SK-N-SH (cell line): ENCODE results near the gene ABCC3. TPM values are rescaled to one million over a fixed set of nuclear protein-coding genes. Genes with fewer than 3 reads are reported as not detected.

Experiments used
- CTCF ChIA-PET: fragments of 300-600, 350-600 bp; formaldehyde crosslinking; extraction: SDS; loops from one replicate; lab custom pipeline; 2021; lab: Yijun Ruan, JAX
- POLR2A ChIA-PET: fragments of 350-600 bp; sonication (Branson Sonifier 250); formaldehyde crosslinking; extraction: SDS; loops from one replicate; lab custom pipeline; 2020; ENCODE audit warnings: antibody characterized with exemption, inconsistent platforms; lab: Yijun Ruan, JAX
- DNase-seq: peaks from one replicate; pipeline ENCODE4 v3.0.0; 2012
- H2AFZ ChIP-seq: fragments of 200-600 bp; sonication (generic); 2 replicates; pipeline ENCODE4 v1.8.1; 2016; ENCODE audit warnings: antibody characterized with exemption, mild to moderate bottlenecking, low read depth
- H3F3A ChIP-seq: fragments of 200-600 bp; sonication (generic); replicated peaks from 2 replicates; pipeline ENCODE3; 2016; ENCODE audit warnings: antibody characterized with exemption, mild to moderate bottlenecking; ENCODE audit not compliant: insufficient read depth
- H3K27ac ChIP-seq, 2 experiments: fragments of 200-500 bp in 1 of 2; fragments of 200-600 bp in 1 of 2; sonication (Bioruptor generic) in 1 of 2; sonication (generic), shearing (Covaris generic) in 1 of 2; 2 replicates each; pipeline versions ENCODE4 v1.5.1 to v1.6.1; 2014 to 2016; ENCODE audit warnings: low read depth in 2 of 2, inconsistent platforms in 1 of 2, low read length in 1 of 2, mild to moderate bottlenecking in 1 of 2, mixed read lengths in 1 of 2
- H3K27me3 ChIP-seq: fragments of 200-600 bp; sonication (generic), shearing (Covaris generic); 2 replicates; pipeline ENCODE4 v1.6.1; 2016; ENCODE audit warnings: mixed run types; ENCODE audit not compliant: insufficient read depth
- H3K36me3 ChIP-seq, 2 experiments: fragments of 200-500 bp in 1 of 2; fragments of 200-600 bp in 1 of 2; sonication (Bioruptor generic) in 1 of 2; sonication (generic) in 1 of 2; replicated peaks in 1 of 2; 2 replicates each; pipeline versions ENCODE3 to v1.5.1; 2014 to 2016; ENCODE audit warnings: low read length in 1 of 2, mild to moderate bottlenecking in 1 of 2; ENCODE audit not compliant: insufficient read depth in 2 of 2, control insufficient read depth in 1 of 2
- H3K4me1 ChIP-seq, 2 experiments: fragments of 200-500 bp in 1 of 2; fragments of 200-600 bp in 1 of 2; sonication (Bioruptor generic) in 1 of 2; sonication (generic), shearing (Covaris generic) in 1 of 2; 2 replicates each; pipeline versions ENCODE4 v1.5.1 to v1.6.1; 2014 to 2016; ENCODE audit warnings: low read depth in 1 of 2, low read length in 1 of 2, mixed run types in 1 of 2; ENCODE audit not compliant: insufficient read depth in 2 of 2, control insufficient read depth in 1 of 2
- H3K4me2 ChIP-seq: fragments of 200-600 bp; sonication (generic), shearing (Covaris generic); 2 replicates; pipeline ENCODE4 v1.6.1; 2017; ENCODE audit warnings: mixed run types
- H3K4me3 ChIP-seq, 2 experiments: fragments of 200-500 bp in 1 of 2; fragments of 200-600 bp in 1 of 2; sonication (Bioruptor generic) in 1 of 2; sonication (generic), shearing (Covaris generic) in 1 of 2; 2 replicates each; pipeline versions ENCODE4 v1.5.1 to v1.8.1; 2014 to 2016; ENCODE audit warnings: low read depth in 2 of 2, inconsistent platforms in 1 of 2, low read length in 1 of 2, mild to moderate bottlenecking in 1 of 2, mixed read lengths in 1 of 2, moderate library complexity in 1 of 2
- H3K79me2 ChIP-seq: fragments of 200-600 bp; sonication (generic); 2 replicates; pipeline ENCODE4 v1.8.1; 2017; ENCODE audit warnings: mild to moderate bottlenecking; ENCODE audit not compliant: insufficient read depth
- H3K9ac ChIP-seq: fragments of 200-600 bp; sonication (generic); 2 replicates; pipeline ENCODE4 v1.6.1; 2017; ENCODE audit warnings: mixed run types
- H3K9me2 ChIP-seq: fragments of 200-600 bp; sonication (generic); 2 replicates; pipeline ENCODE4 v1.6.1; 2017; ENCODE audit warnings: mixed run types
- H3K9me3 ChIP-seq: fragments of 200-600 bp; sonication (generic); 2 replicates; pipeline ENCODE4 v1.6.1; 2017; ENCODE audit warnings: mixed run types, mild to moderate bottlenecking, moderate library complexity
- H4K20me1 ChIP-seq: fragments of 200-600 bp; sonication (generic); 2 replicates; pipeline ENCODE4 v1.6.1; 2017; ENCODE audit warnings: mild to moderate bottlenecking, mixed run types; ENCODE audit not compliant: insufficient read depth
- CHD2 ChIP-seq: fragments of 150-350 bp; IDR thresholded peaks from 2 replicates; pipeline ENCODE4 v1.6.1; 2018; ENCODE audit warnings: low read length; ENCODE audit not compliant: partially characterized antibody
- EP300 ChIP-seq, 2 experiments: IDR thresholded peaks; 2 replicates each; pipeline versions ENCODE4 v1.4.0 to v1.6.1; 2012; ENCODE audit warnings: borderline replicate concordance in 1 of 2, low read depth in 1 of 2, low read length in 1 of 2
- EZH2phosphoT487 ChIP-seq: fragments of 200-600 bp; sonication (generic); IDR thresholded peaks from 2 replicates; pipeline ENCODE4 v1.6.1; 2017; ENCODE audit warnings: low read depth, mixed run types, mild to moderate bottlenecking, antibody characterized with exemption, moderate library complexity, borderline replicate concordance
- GATA2 ChIP-seq: sonication (generic); formaldehyde crosslinking; IDR thresholded peaks from 2 replicates; pipeline ENCODE4 v1.5.0; 2020; ENCODE audit warnings: mild to moderate bottlenecking, missing genetic modification reagents
- MEF2A ChIP-seq: IDR thresholded peaks from 2 replicates; pipeline ENCODE4 v1.4.0; 2012; ENCODE audit warnings: low read depth, borderline replicate concordance
- MXI1 ChIP-seq: IDR thresholded peaks from 2 replicates; pipeline ENCODE4 v1.6.1; 2012; ENCODE audit warnings: mild to moderate bottlenecking, low read depth, low read length, improper control_type of control experiment
- NFIC ChIP-seq: IDR thresholded peaks from 2 replicates; pipeline ENCODE4 v1.4.0; 2012; ENCODE audit warnings: borderline replicate concordance
- POLR2AphosphoS5 ChIP-seq: IDR thresholded peaks from 2 replicates; pipeline ENCODE4 v1.6.1; 2012; ENCODE audit warnings: low read depth, low read length
- RXRA ChIP-seq: IDR thresholded peaks from 2 replicates; pipeline ENCODE4 v1.4.0; 2012; ENCODE audit warnings: low read depth, mild to moderate bottlenecking, borderline replicate concordance
- SIN3A ChIP-seq: IDR thresholded peaks from 2 replicates; pipeline ENCODE4 v1.6.1; 2012; ENCODE audit warnings: low read depth, mild to moderate bottlenecking, low read length, moderate library complexity, borderline replicate concordance
- WGBS: methylation state at CpG from one replicate; pipeline ENCODE4 v1.1.6; 2017; ENCODE audit warnings: low lambda C conversion rate; 5-methylcytosine and 5-hydroxymethylcytosine counted together
- polyA plus RNA-seq, 3 experiments: library from polyadenylated mRNA; depleted of rRNA; stranded (reverse); fragments of >200 nt; gene quantifications; 2 replicates each; pipeline ENCODE4 v1.2.3, GENCODE V29; 2012
- TF ChIP-seq, protein P1 (sequence below): fragments of 150-350 bp; IDR thresholded peaks from 2 replicates; pipeline ENCODE4 v1.6.1; 2017; ENCODE audit warnings: antibody characterized with exemption, low read length, low read depth, borderline replicate concordance
- TF ChIP-seq, protein P2 (sequence below): fragments of 150-350 bp; IDR thresholded peaks from 2 replicates; pipeline ENCODE4 v1.6.1; 2016; ENCODE audit warnings: mild to moderate bottlenecking, low read depth, low read length
- TF ChIP-seq, protein P3 (sequence below): IDR thresholded peaks from 2 replicates; pipeline ENCODE4 v1.4.0; 2012; ENCODE audit warnings: low read depth
- TF ChIP-seq, protein P4 (sequence below): IDR thresholded peaks from 2 replicates; pipeline ENCODE4 v1.4.0; 2012; ENCODE audit warnings: low read depth, borderline replicate concordance

ABCC3 gene
- polyA plus RNA-seq, 1 of the 3 experiments (the other 2 are of a cell fraction) = 185 TPM

DNA sequence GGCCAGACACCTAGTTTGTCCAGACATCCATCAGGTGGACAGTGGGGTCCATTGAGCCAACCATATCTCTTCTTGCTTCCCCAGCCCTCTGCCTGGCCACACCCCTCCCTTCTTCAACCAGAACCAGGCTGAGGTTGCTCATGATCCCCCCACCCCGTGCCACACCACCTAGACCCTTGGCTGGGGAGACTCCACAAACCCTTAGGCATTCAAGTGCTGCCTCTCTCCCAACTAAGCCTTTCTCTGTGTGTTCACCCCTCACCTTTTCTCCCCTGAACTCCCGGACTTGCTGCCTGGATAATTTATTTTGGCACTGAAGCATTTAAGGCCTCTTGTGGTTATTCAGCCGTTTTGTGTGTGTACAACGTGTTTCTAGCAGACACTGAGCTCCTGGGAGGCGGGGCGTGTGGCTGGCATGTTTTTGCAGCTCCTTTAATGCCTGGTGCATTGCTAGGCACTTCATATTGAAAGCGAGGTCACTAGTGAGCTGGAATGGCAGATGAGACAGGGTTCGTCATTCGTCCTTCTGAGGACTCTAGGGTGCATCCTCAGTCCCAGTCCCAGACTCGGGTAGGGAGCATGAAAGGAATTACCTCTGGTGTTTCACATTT, 45.5 kb upstream of the ABCC3 start:
- DNase-seq = no peak
- Histone ChIP-seq H3F3A (no peaks in the 10 kb centered on the region), H3K4me1 (peaks cover 0 to 69% of the 10 kb centered on the region in 2 experiments; a peak in 2 of 4 replicates), H3K4me2 (no peak overlapping the region), H3K36me3 (no peaks in the 10 kb centered on the region), H4K20me1 (no peaks in the 10 kb centered on the region), H3K9me2 (no peaks in the 10 kb centered on the region), H3K79me2 (no peaks in the 10 kb centered on the region), H3K27ac (no peak overlapping the region), H3K27me3 (peaks cover 12% of the 10 kb centered on the region; the same call in 1 of the 2 replicates), H2AFZ (no peak overlapping the region), H3K4me3 (no peak overlapping the region), H3K9ac (no peak overlapping the region), H3K9me3 (no peaks in the 10 kb centered on the region)
- ChIA-PET CTCF (interaction anchor here (0.8 to 12.9 kb wide), 8 partner anchors 13 to 263 kb away, joined by 3 to 163 read pairs (median 4); no protein-coding TSS in a partner anchor), POLR2A (no interaction called here)
- 78% methylated on average over 10 of the region's 10 CpGs for WGBS
- TF ChIP-seq CHD2 (no peak), MEF2A (no peak), GATA2 (no peak)
- TF ChIP-seq, protein P1, sequence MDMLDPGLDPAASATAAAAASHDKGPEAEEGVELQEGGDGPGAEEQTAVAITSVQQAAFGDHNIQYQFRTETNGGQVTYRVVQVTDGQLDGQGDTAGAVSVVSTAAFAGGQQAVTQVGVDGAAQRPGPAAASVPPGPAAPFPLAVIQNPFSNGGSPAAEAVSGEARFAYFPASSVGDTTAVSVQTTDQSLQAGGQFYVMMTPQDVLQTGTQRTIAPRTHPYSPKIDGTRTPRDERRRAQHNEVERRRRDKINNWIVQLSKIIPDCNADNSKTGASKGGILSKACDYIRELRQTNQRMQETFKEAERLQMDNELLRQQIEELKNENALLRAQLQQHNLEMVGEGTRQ = no peak
- TF ChIP-seq, protein P2, sequence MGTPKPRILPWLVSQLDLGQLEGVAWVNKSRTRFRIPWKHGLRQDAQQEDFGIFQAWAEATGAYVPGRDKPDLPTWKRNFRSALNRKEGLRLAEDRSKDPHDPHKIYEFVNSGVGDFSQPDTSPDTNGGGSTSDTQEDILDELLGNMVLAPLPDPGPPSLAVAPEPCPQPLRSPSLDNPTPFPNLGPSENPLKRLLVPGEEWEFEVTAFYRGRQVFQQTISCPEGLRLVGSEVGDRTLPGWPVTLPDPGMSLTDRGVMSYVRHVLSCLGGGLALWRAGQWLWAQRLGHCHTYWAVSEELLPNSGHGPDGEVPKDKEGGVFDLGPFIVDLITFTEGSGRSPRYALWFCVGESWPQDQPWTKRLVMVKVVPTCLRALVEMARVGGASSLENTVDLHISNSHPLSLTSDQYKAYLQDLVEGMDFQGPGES = no peak

DNA sequence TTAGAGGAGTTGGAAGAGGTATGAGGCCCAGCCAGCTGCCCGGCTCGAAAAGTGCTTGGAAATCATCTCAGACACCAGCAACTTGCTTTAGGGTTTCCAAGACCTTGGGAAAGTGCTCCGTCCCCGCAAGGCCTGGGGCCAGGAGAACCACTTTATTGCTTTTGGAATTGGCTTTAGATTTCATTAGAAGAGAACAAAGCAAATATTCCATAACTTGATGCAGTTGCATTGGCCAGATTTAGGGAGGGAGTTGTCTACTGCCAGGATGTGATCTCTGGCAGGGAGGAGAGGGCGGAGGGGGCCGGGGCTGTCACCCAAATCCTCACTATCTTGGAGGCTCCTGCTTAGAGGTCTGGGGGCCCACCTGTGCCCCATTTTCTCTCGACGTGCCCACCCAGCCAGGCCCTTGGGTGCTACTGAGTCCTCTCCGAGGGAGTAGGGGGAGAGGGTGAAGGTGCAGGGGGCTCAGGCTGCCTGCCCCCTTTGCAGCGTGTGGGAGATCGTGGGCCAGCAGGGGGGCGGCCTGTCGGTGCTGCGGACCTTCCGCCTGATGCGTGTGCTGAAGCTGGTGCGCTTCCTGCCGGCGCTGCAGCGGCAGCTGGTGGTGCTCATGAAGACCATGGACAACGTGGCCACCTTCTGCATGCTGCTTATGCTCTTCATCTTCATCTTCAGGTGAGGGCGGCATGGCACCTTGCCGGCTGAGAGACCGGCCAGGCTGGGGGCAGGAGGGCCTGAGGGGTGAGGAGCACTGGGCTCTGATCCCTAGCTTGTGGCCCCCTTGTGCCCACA, 43.5 kb upstream of the ABCC3 start:
- ChIA-PET CTCF (interaction anchor here (0.6 to 12.9 kb wide), 4 partner anchors 14 to 41 kb away, joined by 3 to 163 read pairs (median 18); no protein-coding TSS in a partner anchor), POLR2A (interaction anchor here (2.1 kb wide), 1 partner anchor 26 kb away, joined by 6 read pairs; no protein-coding TSS in a partner anchor)
- Histone ChIP-seq H3K9ac (no peak overlapping the region), H3K27me3 (0 out of 2 replicates have a peak, but pooled peaks cover 9% of the 10 kb centered on the region), H3K4me1 (peaks cover 0 to 64% of the 10 kb centered on the region in 2 experiments; a peak in 2 of 4 replicates), H4K20me1 (no peaks in the 10 kb centered on the region), H3K9me3 (no peaks in the 10 kb centered on the region), H3K79me2 (no peaks in the 10 kb centered on the region), H3F3A (no peaks in the 10 kb centered on the region), H3K9me2 (no peaks in the 10 kb centered on the region), H3K36me3 (no peaks in the 10 kb centered on the region), H3K4me2 (no peak overlapping the region), H3K4me3 (no peak overlapping the region), H2AFZ (no peak overlapping the region), H3K27ac (no peak overlapping the region)
- DNase-seq = no peak
- TF ChIP-seq, protein P3, sequence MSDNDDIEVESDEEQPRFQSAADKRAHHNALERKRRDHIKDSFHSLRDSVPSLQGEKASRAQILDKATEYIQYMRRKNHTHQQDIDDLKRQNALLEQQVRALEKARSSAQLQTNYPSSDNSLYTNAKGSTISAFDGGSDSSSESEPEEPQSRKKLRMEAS = no peak
- TF ChIP-seq, protein P2 = no peak
- TF ChIP-seq NFIC = no peak
- no peak for TF ChIP-seq MXI1
- TF ChIP-seq, protein P1 = no peak
- no peak for TF ChIP-seq SIN3A
- no peak for TF ChIP-seq EP300 (IDR thresholded peaks at IDR 0.05; ENCODE audit: borderline replicate concordance in 1 of 2, low read depth in 1 of 2, low read length in 1 of 2)
- TF ChIP-seq RXRA = no peak
- TF ChIP-seq POLR2AphosphoS5 = no peak
- no peak for TF ChIP-seq GATA2
- TF ChIP-seq EZH2phosphoT487 = no peak
- no peak for TF ChIP-seq MEF2A
- TF ChIP-seq, protein P4, sequence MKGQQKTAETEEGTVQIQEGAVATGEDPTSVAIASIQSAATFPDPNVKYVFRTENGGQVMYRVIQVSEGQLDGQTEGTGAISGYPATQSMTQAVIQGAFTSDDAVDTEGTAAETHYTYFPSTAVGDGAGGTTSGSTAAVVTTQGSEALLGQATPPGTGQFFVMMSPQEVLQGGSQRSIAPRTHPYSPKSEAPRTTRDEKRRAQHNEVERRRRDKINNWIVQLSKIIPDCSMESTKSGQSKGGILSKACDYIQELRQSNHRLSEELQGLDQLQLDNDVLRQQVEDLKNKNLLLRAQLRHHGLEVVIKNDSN = no peak
- 91% methylated on average over 16 of the region's 24 CpGs for WGBS
